Measurements from ENCODE around the gene TMEM33.

The TMEM33 gene

GRCh38 chr4:42008011-42008786 is 73.0 kb downstream of the TMEM33 start:
- DNase-seq = no peak
